Common myeloid progenitor, CD34-positive (primary cell): ENCODE measurements around the gene SOCS4. TPM values are rescaled to one million over a fixed set of nuclear protein-coding genes. Genes with fewer than 3 reads are reported as not detected.

Experiments used
- CTCF ChIA-PET: fragments of 350-600 bp; sonication (Branson Sonifier 250); formaldehyde crosslinking; loops from one replicate; lab custom pipeline; 2021; ENCODE audit warnings: antibody characterized with exemption; lab: Charles Lee
- POLR2A ChIA-PET: fragments of 350-600 bp; sonication (Branson Sonifier 250); formaldehyde crosslinking; loops from one replicate; lab custom pipeline; 2021; ENCODE audit warnings: antibody characterized with exemption; lab: Charles Lee
- DNase-seq, 3 donors: peaks; one replicate each; pipeline versions ENCODE4 v3.0.0 to v3.0.0-alpha.2; 2013
- H3K27ac ChIP-seq, 2 experiments: 1 replicate in 1 of 2; 2 replicates in 1 of 2; pipeline ENCODE4 v1.7.0; 2013; ENCODE audit warnings: inconsistent platforms in 2 of 2, low read length in 2 of 2, mild to moderate bottlenecking in 2 of 2, low read depth in 1 of 2, moderate library complexity in 1 of 2; ENCODE audit not compliant: severe bottlenecking in 2 of 2, insufficient read depth in 1 of 2, poor library complexity in 1 of 2
- H3K27me3 ChIP-seq, 5 experiments: replicated peaks in 2 of 5; 1 replicate in 3 of 5; 2 replicates in 2 of 5; pipeline versions ENCODE4 v1.6.1 to v1.7.0; 2013; ENCODE audit warnings: low read length in 4 of 5, mild to moderate bottlenecking in 2 of 5, moderate library complexity in 2 of 5, inconsistent platforms in 1 of 5; ENCODE audit not compliant: insufficient read depth in 5 of 5, control insufficient read depth in 4 of 5
- H3K36me3 ChIP-seq, 4 experiments: 1 replicate in 2 of 4; 2 replicates in 2 of 4; pipeline versions ENCODE4 v1.6.1 to v1.7.0; 2013; ENCODE audit warnings: low read length in 3 of 4, control low read depth in 1 of 4, mild to moderate bottlenecking in 1 of 4; ENCODE audit not compliant: control insufficient read depth in 4 of 4, insufficient read depth in 4 of 4
- H3K4me1 ChIP-seq, 4 experiments: 1 replicate in 3 of 4; 2 replicates in 1 of 4; pipeline versions ENCODE4 v1.6.1 to v1.7.1; 2013; ENCODE audit warnings: low read length in 3 of 4, mild to moderate bottlenecking in 3 of 4, control low read depth in 1 of 4, inconsistent platforms in 1 of 4, moderate library complexity in 1 of 4; ENCODE audit not compliant: control insufficient read depth in 4 of 4, insufficient read depth in 4 of 4; ENCODE audit errors: control extremely low read depth in 1 of 4
- H3K4me3 ChIP-seq, 7 experiments: 1 replicate in 4 of 7; 2 replicates in 3 of 7; pipeline versions ENCODE4 v1.5.1 to v1.7.0; 2013; ENCODE audit warnings: mild to moderate bottlenecking in 7 of 7, low read length in 6 of 7, moderate library complexity in 6 of 7, inconsistent platforms in 2 of 7, low read depth in 2 of 7, control low read depth in 1 of 7; ENCODE audit not compliant: insufficient read depth in 4 of 7, control insufficient read depth in 1 of 7; ENCODE audit errors: extremely low read depth in 1 of 7
- H3K9me3 ChIP-seq, 5 experiments: 1 replicate in 4 of 5; 2 replicates in 1 of 5; pipeline versions ENCODE4 v1.6.1 to v1.7.1; 2013; ENCODE audit warnings: low read length in 4 of 5, mild to moderate bottlenecking in 2 of 5, inconsistent platforms in 1 of 5, low read depth in 1 of 5, moderate library complexity in 1 of 5; ENCODE audit not compliant: control insufficient read depth in 4 of 5, insufficient read depth in 2 of 5; ENCODE audit errors: control extremely low read depth in 1 of 5
- WGBS: methylation state at CpG from one replicate; pipeline ENCODE4 v1.1.5; 2013; ENCODE audit not compliant: insufficient coverage; 5-methylcytosine and 5-hydroxymethylcytosine counted together
- polyA plus RNA-seq: library from polyadenylated mRNA; unstranded; fragments of 120-200 nt; gene quantifications from one replicate; pipeline ENCODE4 v1.2.1, GENCODE V29; 2013

SOCS4 gene, protein sequence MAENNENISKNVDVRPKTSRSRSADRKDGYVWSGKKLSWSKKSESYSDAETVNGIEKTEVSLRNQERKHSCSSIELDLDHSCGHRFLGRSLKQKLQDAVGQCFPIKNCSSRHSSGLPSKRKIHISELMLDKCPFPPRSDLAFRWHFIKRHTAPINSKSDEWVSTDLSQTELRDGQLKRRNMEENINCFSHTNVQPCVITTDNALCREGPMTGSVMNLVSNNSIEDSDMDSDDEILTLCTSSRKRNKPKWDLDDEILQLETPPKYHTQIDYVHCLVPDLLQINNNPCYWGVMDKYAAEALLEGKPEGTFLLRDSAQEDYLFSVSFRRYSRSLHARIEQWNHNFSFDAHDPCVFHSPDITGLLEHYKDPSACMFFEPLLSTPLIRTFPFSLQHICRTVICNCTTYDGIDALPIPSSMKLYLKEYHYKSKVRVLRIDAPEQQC
- 18.8 TPM for polyA plus RNA-seq

DNA sequence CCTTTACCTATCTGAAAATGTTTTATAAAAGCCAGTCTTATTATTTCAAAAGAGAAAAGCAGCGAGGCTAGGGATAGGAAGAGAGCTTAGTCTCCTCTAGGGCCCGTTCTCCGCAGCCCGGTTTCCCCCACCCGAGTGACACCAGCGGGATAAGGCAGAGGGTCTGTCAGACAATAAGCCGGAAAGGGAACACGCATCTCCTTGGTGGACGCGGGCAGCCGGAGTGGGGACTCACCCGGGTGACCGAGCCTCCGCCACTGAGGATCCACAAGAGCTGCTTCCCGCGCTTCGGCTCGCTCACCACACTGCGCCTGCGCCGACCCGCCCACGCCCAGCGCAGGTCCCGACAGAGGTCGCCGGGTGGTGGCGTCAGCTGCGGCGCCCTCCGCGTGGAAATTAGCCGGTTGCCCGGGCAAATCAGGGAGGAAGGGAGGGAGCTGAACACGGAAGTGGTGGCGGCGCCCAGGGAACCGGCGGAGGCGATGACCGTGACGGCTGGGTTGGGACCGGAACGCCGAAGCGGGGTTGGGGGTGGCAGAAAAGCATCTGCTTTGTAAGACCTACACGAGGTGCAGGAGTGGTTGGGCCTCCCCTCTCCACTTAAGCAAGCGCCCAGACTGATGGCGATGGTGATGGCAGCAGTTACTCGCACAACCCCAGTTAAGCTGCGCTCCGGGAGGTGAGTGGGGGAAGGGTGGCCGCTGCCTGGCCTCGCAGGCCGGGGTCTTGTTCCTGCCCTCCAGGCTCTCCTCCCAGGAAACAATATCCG, at the start of gene SOCS4, which contains the start of gene WDHD1:
SOCS4 (plus strand) TSS at position 444 of the 769 bp plus-strand sequence. CDS start 15,806 bp downstream, outside the sequence.
WDHD1 (minus strand) TSS at position 307 of the 769 bp plus-strand sequence. CDS start 312 bp downstream, outside the sequence.
- peaks cover 16 to 39% (median 28%) of the 10 kb centered on the region in 4 experiments for H3K4me1 ChIP-seq
- H3K27me3 ChIP-seq = no peaks in the 10 kb centered on the region
- no peaks in the 10 kb centered on the region for H3K9me3 ChIP-seq
- DNase-seq = peak; percentile 94 to 97 (median 97)
- peak within 1 kb of the TSS; percentile 76 to 99 (median 92) for H3K4me3 ChIP-seq
- H3K27ac ChIP-seq = peak within 1 kb of the TSS; percentile 79 to 87
- CTCF ChIA-PET = interaction anchor here (1.2 to 1.7 kb wide), 3 partner anchors 9 to 38 kb away, joined by 3 to 9 read pairs (median 4); partner anchors contain the start of gene MAPK1IP1L
- peaks cover 0 to 10% (median 2%) of the 10 kb centered on the region in 4 experiments for H3K36me3 ChIP-seq
- WGBS = 0% methylated on average over 33 of the region's 56 CpGs
- POLR2A ChIA-PET = interaction anchor here (1.1 to 2.0 kb wide), 3 partner anchors 19 to 178 kb away, joined by 3 to 10 read pairs (median 4); partner anchors contain the start of gene MAPK1IP1L

DNA sequence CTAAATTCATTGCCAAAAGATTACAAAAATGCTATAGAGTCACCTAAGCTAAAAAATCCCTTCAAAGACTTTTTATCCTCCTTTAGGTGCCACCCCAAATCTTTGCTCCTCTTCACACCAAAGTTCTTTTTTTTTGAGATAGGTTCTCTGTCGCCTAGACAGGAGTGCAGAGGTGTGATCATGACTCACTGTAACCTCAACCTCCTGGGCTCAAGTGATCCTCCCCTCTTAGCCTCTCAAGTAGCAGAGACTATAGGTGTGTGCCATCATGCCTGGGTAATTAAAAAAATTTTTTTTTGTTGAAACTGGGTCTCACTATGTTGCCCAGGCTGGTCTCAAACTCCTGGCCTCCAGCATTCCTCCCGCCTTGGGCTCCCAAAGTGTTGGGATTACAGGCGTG, 48.0 kb upstream of the SOCS4 start:
- H3K36me3 ChIP-seq = peaks cover 3 to 35% (median 11%) of the 10 kb centered on the region in 4 experiments
- DNase-seq = no peak
- no peaks in the 10 kb centered on the region for H3K27me3 ChIP-seq
- CTCF ChIA-PET = interaction anchor here (0.7 kb wide), 1 partner anchor 61 kb away, joined by 3 read pairs; no protein-coding TSS in a partner anchor
- no peak overlapping the region for H3K4me3 ChIP-seq
- POLR2A ChIA-PET = no interaction called here
- WGBS = 100% methylated on average over 2 of the region's 3 CpGs
- no peaks in the 10 kb centered on the region for H3K9me3 ChIP-seq
- H3K4me1 ChIP-seq = no peaks in the 10 kb centered on the region
- no peak overlapping the region for H3K27ac ChIP-seq

DNA sequence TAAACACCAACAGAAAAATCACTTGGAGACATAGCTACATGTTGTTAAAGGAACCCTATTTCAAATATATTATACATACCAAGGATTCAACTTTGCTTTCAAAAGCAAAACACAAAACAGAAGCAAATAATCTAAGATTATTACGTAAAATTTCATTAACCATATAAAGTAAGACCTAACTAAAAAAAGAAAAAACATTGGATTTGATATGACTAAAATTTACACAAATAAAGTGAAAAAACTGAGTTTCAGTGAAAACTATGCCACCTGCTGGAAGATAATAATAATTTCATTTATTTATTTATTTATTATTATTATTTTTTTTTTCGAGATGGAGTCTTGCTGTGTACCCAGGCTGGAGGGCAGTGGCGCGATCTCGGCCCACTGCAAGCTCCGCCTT, 45.3 kb upstream of the SOCS4 start:
- Histone ChIP-seq H3K27ac (no peak overlapping the region), H3K9me3 (no peaks in the 10 kb centered on the region), H3K27me3 (no peaks in the 10 kb centered on the region), H3K4me1 (no peaks in the 10 kb centered on the region), H3K36me3 (peaks cover 9 to 48% (median 22%) of the 10 kb centered on the region in 4 experiments), H3K4me3 (no peak overlapping the region)
- ChIA-PET POLR2A (no interaction called here), CTCF (interaction anchor here (0.9 to 1.3 kb wide), 6 partner anchors 20 to 417 kb away, joined by 3 to 4 read pairs (median 3); no protein-coding TSS in a partner anchor)
- WGBS = no CpG with 5 or more reads among the region's 6 CpGs
- peak; percentile 9 to 45 (median 44) for DNase-seq

DNA sequence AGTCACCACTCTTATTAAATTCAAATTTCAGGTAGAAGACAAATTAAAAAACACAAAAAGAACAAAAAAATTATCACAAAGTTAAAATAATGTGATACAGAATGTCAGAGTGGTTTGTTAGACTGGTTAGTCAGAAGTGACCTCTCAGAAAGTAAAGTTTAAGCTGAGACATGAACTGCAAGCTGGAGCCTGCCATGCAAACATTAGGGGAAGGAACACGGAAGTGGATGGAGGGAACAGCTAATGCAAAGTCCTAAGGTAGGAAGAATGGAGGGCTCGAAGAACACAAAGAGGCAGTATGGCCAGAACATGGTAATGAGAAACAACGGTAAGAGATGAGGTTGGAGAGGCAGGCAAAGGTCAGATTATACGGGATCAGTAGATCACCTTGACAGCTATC, 41.9 kb upstream of the SOCS4 start:
- no peaks in the 10 kb centered on the region for H3K27me3 ChIP-seq
- 98% methylated on average over 4 of the region's 4 CpGs for WGBS
- H3K4me1 ChIP-seq = no peaks in the 10 kb centered on the region
- ChIA-PET POLR2A (no interaction called here), CTCF (interaction anchor here (1.2 to 1.4 kb wide), 3 partner anchors 11 to 66 kb away, joined by 3 to 4 read pairs (median 3); no protein-coding TSS in a partner anchor)
- peaks cover 10 to 68% (median 27%) of the 10 kb centered on the region in 4 experiments for H3K36me3 ChIP-seq
- no peaks in the 10 kb centered on the region for H3K9me3 ChIP-seq
- no peak for DNase-seq
- H3K4me3 ChIP-seq = no peak overlapping the region
- H3K27ac ChIP-seq = no peak overlapping the region

DNA sequence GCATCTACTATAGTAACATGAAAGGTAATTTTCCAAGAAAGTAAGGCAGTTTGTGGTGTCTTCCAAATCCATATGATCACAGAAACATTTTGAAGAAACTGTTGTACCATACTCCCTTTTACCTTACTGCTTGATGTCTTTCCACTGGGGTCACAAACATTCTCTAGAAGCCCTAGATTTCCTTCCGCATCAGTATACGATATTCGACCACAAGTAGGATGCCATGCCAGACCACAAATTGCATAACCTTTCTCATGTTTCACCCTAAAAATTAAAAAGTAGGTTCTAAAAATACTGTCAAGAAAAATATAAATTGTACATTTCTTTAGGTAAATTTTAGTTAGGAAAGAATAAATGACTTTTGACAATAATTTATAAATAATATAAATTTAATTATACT, 26.7 kb upstream of the SOCS4 start:
- Histone ChIP-seq H3K36me3 (peaks cover 4 to 30% (median 10%) of the 10 kb centered on the region in 4 experiments), H3K4me3 (peak overlapping the region in 1 of 7 experiments; percentile 39), H3K27me3 (no peaks in the 10 kb centered on the region), H3K27ac (no peak overlapping the region), H3K4me1 (peaks cover 0 to 28% (median 13%) of the 10 kb centered on the region in 4 experiments), H3K9me3 (no peaks in the 10 kb centered on the region)
- ChIA-PET POLR2A (no interaction called here), CTCF (interaction anchor here (0.9 kb wide), 1 partner anchor 8 kb away, joined by 3 read pairs; no protein-coding TSS in a partner anchor)
- WGBS = no CpG with 5 or more reads among the region's 3 CpGs
- peak; percentile 73 to 90 (median 84) for DNase-seq

DNA sequence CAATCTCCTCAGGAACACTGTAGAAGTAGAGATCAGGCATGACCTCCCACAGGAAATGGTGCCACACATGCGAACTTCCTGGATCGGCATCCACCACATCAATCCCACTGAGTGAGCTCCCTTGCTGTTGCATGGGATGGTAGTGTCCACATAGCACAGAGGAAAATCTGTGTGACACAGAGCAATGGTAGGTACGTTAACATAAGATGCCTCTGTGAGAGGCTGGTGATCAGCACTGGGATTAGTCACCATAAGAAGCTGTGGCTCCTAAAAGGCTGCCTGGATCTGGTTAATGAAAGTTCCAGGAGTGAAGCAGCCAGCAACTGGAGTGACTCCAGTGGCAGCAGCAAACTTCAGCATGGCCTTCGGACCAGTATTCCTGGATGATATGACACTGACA, 22.0 kb upstream of the SOCS4 start:
- CTCF ChIA-PET = no interaction called here
- WGBS = 49% methylated on average over 4 of the region's 4 CpGs
- Histone ChIP-seq H3K27me3 (no peaks in the 10 kb centered on the region), H3K36me3 (peaks cover 3 to 27% (median 11%) of the 10 kb centered on the region in 4 experiments), H3K9me3 (no peaks in the 10 kb centered on the region), H3K4me1 (peaks cover 0 to 18% (median 6%) of the 10 kb centered on the region in 4 experiments), H3K4me3 (no peak overlapping the region), H3K27ac (no peak overlapping the region)
- POLR2A ChIA-PET = no interaction called here
- no peak for DNase-seq
